Measurements from ENCODE around the gene GFY. TPM values are rescaled to one million over a fixed set of nuclear protein-coding genes. Genes with fewer than 3 reads are reported as not detected.

The GFY gene
- polyA plus RNA-seq, 1 experiment = not detected

- ChIA-PET CTCF (no interaction called here), POLR2A (no interaction called here)
- Histone ChIP-seq H3K9me3 (ENCODE audit: control insufficient read depth, insufficient read depth, low read length) (peaks cover 4% of the 10 kb centered on the region; the same call in 1 of the 2 replicates), H3K27ac (ENCODE audit: low read depth, low read length) (peak overlapping the region; percentile 11), H3K4me3 (ENCODE audit: low read depth, low read length) (peak overlapping the region; percentile 72), H3K27me3 (ENCODE audit: control insufficient read depth, insufficient read depth, low read length) (no peaks in the 10 kb centered on the region)
- TF ChIP-seq, protein P1, sequence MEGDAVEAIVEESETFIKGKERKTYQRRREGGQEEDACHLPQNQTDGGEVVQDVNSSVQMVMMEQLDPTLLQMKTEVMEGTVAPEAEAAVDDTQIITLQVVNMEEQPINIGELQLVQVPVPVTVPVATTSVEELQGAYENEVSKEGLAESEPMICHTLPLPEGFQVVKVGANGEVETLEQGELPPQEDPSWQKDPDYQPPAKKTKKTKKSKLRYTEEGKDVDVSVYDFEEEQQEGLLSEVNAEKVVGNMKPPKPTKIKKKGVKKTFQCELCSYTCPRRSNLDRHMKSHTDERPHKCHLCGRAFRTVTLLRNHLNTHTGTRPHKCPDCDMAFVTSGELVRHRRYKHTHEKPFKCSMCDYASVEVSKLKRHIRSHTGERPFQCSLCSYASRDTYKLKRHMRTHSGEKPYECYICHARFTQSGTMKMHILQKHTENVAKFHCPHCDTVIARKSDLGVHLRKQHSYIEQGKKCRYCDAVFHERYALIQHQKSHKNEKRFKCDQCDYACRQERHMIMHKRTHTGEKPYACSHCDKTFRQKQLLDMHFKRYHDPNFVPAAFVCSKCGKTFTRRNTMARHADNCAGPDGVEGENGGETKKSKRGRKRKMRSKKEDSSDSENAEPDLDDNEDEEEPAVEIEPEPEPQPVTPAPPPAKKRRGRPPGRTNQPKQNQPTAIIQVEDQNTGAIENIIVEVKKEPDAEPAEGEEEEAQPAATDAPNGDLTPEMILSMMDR (IDR thresholded peaks at IDR 0.05; ENCODE audit: low read depth, low read length) = no peak
- DNase-seq (ENCODE audit: low read depth, low spot score) = no peak
Measured at GRCh38 chr19:49474542-49474924, 49.3 kb downstream of the GFY start.

GRCh38 chr19:49475191-49475917 lies 50.2 kb downstream of the GFY start:
- DNase-seq (ENCODE audit: low read depth, low spot score) = no peak
- TF ChIP-seq, protein P1 (IDR thresholded peaks at IDR 0.05; ENCODE audit: low read depth, low read length) = no peak
- H3K9me3 ChIP-seq (ENCODE audit: control insufficient read depth, insufficient read depth, low read length) = peaks cover 7% of the 10 kb centered on the region; the same call in 1 of the 2 replicates
- no peak overlapping the region for H3K4me3 ChIP-seq (ENCODE audit: low read depth, low read length)
- POLR2A ChIA-PET = interaction anchor here (0.5 to 0.6 kb wide), 2 partner anchors 87 to 294 kb away, joined by 5 to 8 read pairs; partner anchors contain the start of gene KASH5
- H3K27me3 ChIP-seq (ENCODE audit: control insufficient read depth, insufficient read depth, low read length) = no peaks in the 10 kb centered on the region
- CTCF ChIA-PET = interaction anchor here (0.6 to 1.9 kb wide), 3 partner anchors 17 to 137 kb away, joined by 3 to 6 read pairs (median 6); no protein-coding TSS in a partner anchor
- no peak overlapping the region for H3K27ac ChIP-seq (ENCODE audit: low read depth, low read length)

GRCh38 chr19:49475995-49476880 lies 51.0 kb downstream of the GFY start:
- TF ChIP-seq, protein P1 (IDR thresholded peaks at IDR 0.05; ENCODE audit: low read depth, low read length) = peak; percentile 59
- DNase-seq (ENCODE audit: low read depth, low spot score) = no peak
- POLR2A ChIA-PET = interaction anchor here (1.5 kb wide), 1 partner anchor 20 kb away, joined by 3 read pairs; the partner anchor contains the start of gene RPS11
- CTCF ChIA-PET = interaction anchor here (0.6 to 1.9 kb wide), 7 partner anchors 18 to 187 kb away, joined by 3 to 6 read pairs (median 3); no protein-coding TSS in a partner anchor
- no peak overlapping the region for H3K4me3 ChIP-seq (ENCODE audit: low read depth, low read length)
- H3K27ac ChIP-seq (ENCODE audit: low read depth, low read length) = no peak overlapping the region
- H3K9me3 ChIP-seq (ENCODE audit: control insufficient read depth, insufficient read depth, low read length) = peaks cover 8% of the 10 kb centered on the region; the same call in 1 of the 2 replicates
- no peaks in the 10 kb centered on the region for H3K27me3 ChIP-seq (ENCODE audit: control insufficient read depth, insufficient read depth, low read length)

Other genes with a start within 250 kb of the GFY start
- 1.5 and 1.6 TPM in 2 replicates for gene SLC6A16, start 100.2 kb upstream of the GFY start, polyA plus RNA-seq (2011; rRNA removed)
- not detected in 2 replicates for gene CD37, start 90.0 kb upstream of the GFY start, polyA plus RNA-seq (2011; rRNA removed)
- gene TEAD2, start 63.0 kb upstream of the GFY start, polyA plus RNA-seq (2011; rRNA removed) = 32.8 and 41.7 TPM in 2 replicates
- 0.14 TPM in 1 of 2 replicates, not detected in the other for gene DKKL1, start 61.5 kb upstream of the GFY start, polyA plus RNA-seq (2011; rRNA removed)
- not detected in 2 replicates for gene KASH5, start 37.1 kb upstream of the GFY start, polyA plus RNA-seq (2011; rRNA removed)
- not detected in 2 replicates for gene PTH2, start 1.9 kb upstream of the GFY start, polyA plus RNA-seq (2011; rRNA removed)
- gene SLC17A7, start 16.1 kb downstream of the GFY start, polyA plus RNA-seq (2011; rRNA removed) = 0.02 and 0.04 TPM in 2 replicates
- 60.3 and 62.5 TPM in 2 replicates for gene PIH1D1, start 26.4 kb downstream of the GFY start, polyA plus RNA-seq (2011; rRNA removed)
- gene ALDH16A1, start 27.8 kb downstream of the GFY start, polyA plus RNA-seq (2011; rRNA removed) = 4.1 and 4.3 TPM in 2 replicates
- 3.7 and 5.9 TPM in 2 replicates for gene FLT3LG, start 48.8 kb downstream of the GFY start, polyA plus RNA-seq (2011; rRNA removed)
- 3,816 and 4,938 TPM in 2 replicates for gene RPL13A, start 62.2 kb downstream of the GFY start, polyA plus RNA-seq (2011; rRNA removed)
- 1,562 and 2,122 TPM in 2 replicates for gene RPS11, start 71.0 kb downstream of the GFY start, polyA plus RNA-seq (2011; rRNA removed)
- gene FCGRT, start 87.3 kb downstream of the GFY start, polyA plus RNA-seq (2011; rRNA removed) = 46.1 and 68.1 TPM in 2 replicates
- 14.7 and 29.4 TPM in 2 replicates for gene RCN3, start 102.6 kb downstream of the GFY start, polyA plus RNA-seq (2011; rRNA removed)
- 43.9 and 77.5 TPM in 2 replicates for gene NOSIP, start 155.2 kb downstream of the GFY start, polyA plus RNA-seq (2011; rRNA removed)
- 0.31 and 0.35 TPM in 2 replicates for gene PRRG2, start 155.9 kb downstream of the GFY start, polyA plus RNA-seq (2011; rRNA removed)
- 0.36 and 0.66 TPM in 2 replicates for gene PRR12, start 165.8 kb downstream of the GFY start, polyA plus RNA-seq (2011; rRNA removed)
- 64.2 and 93.3 TPM in 2 replicates for gene RRAS, start 214.8 kb downstream of the GFY start, polyA plus RNA-seq (2011; rRNA removed)
- 2.5 and 3.5 TPM in 2 replicates for gene SCAF1, start 216.8 kb downstream of the GFY start, polyA plus RNA-seq (2011; rRNA removed)
- gene IRF3, start 240.5 kb downstream of the GFY start, polyA plus RNA-seq (2011; rRNA removed) = 33.5 and 54.9 TPM in 2 replicates
- 8.8 and 10.9 TPM in 2 replicates for gene BCL2L12, start 240.5 kb downstream of the GFY start, polyA plus RNA-seq (2011; rRNA removed)